Uterus (tissue), 2 donors: ENCODE results near the gene DUOX2.

Experiments
- CTCF ChIP-seq, 4 experiments: fragments of 200-600 bp in 2 of 4; fragments of 450-650 bp in 2 of 4; sonication (generic) in 2 of 4; IDR thresholded peaks; one replicate each; pipeline ENCODE4 v1.5.1; 2016 to 2019; ENCODE audit warnings: antibody characterized with exemption in 4 of 4, mild to moderate bottlenecking in 2 of 4, moderate library complexity in 1 of 4
- POLR2A ChIP-seq, 2 donors: fragments of 450-650 bp; IDR thresholded peaks; one replicate each; pipeline ENCODE4 v1.6.1; 2016; ENCODE audit warnings: antibody characterized with exemption in 2 of 2, mild to moderate bottlenecking in 1 of 2, moderate library complexity in 1 of 2

- no peak for TF ChIP-seq CTCF (IDR thresholded peaks at IDR 0.05)
- no peak for TF ChIP-seq POLR2A (IDR thresholded peaks at IDR 0.05)
These were observed 15.7 kb upstream of the DUOX2 start, which contains the start of the genes DUOX1 and DUOXA1 for GRCh38 chr15:45129651-45130129.
